Superior temporal gyrus (tissue), 1 donor: ENCODE data around the gene COL5A2.

Source experiments
- DNase-seq: peaks from one replicate; pipeline ENCODE4 v3.0.0-alpha.2; 2016; ENCODE audit errors: extremely low spot score

COL5A2 gene

DNA sequence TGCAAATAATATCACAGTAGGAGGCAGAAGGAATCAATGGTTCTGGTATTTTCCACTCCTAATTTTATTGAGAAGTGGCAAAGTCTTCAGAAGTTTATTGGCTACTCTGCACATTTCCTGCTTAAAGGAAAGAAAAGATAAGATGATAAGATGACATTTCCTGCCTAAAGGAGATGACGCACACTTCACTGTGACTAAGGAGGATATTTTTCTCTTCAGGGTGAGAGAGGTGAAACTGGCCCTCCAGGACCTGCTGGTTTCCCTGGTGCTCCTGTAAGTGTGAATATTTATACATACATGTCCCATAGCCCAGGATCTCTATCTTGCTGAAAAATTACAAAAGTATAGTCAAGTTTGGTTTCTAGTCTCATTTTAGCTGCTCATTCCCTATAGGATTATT is 177.5 kb downstream of the COL5A2 start:
- DNase-seq, result no peak

- DNase-seq, result no peak
Observed at GRCh38 chr2:189000221-189000620, 179.3 kb downstream of the COL5A2 start.

DNA sequence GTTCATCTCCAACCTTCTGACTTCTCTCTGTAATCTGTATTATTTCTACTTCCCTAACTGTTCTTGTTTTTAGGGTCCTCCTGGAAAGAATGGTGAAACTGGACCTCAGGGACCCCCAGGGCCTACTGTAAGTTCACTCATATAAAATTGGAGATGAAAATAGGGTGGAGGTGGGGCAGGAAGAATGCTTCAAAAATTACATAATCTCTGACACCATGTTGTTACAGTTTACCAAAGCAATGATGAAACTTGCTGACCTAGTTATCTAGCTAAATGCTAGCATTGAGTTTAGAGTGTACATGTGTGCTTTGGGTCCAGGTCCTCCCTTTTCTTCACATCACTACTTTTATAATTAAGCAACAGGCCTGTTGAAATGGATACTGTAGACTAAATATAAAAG is 182.3 kb downstream of the COL5A2 start:
- DNase-seq, result no peak

GRCh38 chr2:188993247-188993646 is 186.3 kb downstream of the COL5A2 start:
- DNase-seq, result no peak

GRCh38 chr2:188986839-188987238 is 192.7 kb downstream of the COL5A2 start:
- no peak for DNase-seq

GRCh38 chr2:188984680-188985079 is 194.9 kb downstream of the COL5A2 start:
- DNase-seq, result no peak

DNA sequence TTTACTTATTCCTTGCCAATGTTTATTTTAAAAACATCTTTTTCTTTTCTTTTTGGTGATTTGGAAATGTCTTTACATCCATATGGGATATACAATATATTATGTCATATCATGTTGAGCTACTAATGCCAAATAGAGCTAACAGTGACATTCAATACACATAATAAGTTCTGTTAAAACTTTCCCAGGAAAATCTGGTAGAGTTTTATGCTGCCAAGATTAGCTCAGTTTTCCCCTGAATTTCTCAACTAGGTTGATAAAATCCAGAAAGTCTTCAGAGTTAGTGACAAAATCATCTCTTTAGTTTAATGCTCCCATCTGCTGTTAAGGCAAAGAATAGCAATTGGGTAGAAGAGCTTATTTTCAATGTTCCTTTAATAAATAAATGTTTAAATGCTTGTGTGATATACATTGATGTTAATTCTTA is 195.5 kb downstream of the COL5A2 start:
- no peak for DNase-seq

DNA sequence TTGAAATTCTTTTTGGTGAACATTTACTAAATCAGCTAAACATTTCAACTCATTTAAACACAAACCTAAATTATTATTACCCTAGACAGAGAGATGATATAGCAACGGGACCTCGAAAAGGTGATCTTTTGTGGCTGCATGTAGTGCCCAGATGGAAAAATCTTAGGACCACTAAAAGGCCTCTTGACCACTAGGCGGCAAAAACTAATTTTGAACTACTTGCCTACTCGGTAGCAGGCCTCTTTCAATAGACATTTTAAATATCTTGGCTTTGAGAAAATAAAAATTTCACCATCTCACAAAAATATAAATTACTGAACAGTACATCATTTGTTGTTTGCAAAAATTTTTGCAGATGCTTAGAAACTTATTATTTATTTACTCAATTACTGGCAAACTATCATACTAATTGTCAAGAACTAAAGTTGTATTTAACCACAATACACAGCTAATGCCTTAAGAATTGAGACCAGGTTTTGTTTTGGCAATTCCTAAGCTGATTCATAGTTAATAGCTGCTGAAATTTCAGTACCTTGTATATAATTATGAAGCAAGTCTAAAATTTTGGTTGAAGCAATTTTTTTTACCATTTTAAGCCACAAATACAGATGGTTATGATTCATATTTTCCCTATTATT is 196.0 kb downstream of the COL5A2 start:
- no peak for DNase-seq
